Transverse colon (tissue), 4 donors: ENCODE measurements around the gene PCED1A.

Experiments
- EP300 ChIP-seq: sonication (generic); formaldehyde crosslinking; IDR thresholded peaks from one replicate; pipeline ENCODE4 v1.6.1; 2017; ENCODE audit warnings: antibody characterized with exemption, low read depth
- POLR2A ChIP-seq: fragments of 450-650 bp; IDR thresholded peaks from one replicate; pipeline ENCODE4 v1.6.1; 2016; ENCODE audit warnings: antibody characterized with exemption, mild to moderate bottlenecking, moderate library complexity
- POLR2AphosphoS5 ChIP-seq, 3 donors: sonication (generic); formaldehyde crosslinking; IDR thresholded peaks; one replicate each; pipeline ENCODE4 v1.6.1; 2016; ENCODE audit warnings: antibody characterized with exemption in 3 of 3
- TF ChIP-seq, protein P1 (sequence below), 5 experiments: fragments of 200-600 bp in 3 of 5; fragments of 450-650 bp in 2 of 5; sonication (generic) in 3 of 5; IDR thresholded peaks; 1 replicate in 2 of 5; 2 replicates in 3 of 5; pipeline ENCODE4 v1.5.1; 2016 to 2017; ENCODE audit warnings: antibody characterized with exemption in 5 of 5, inconsistent platforms in 3 of 5, mild to moderate bottlenecking in 2 of 5, moderate library complexity in 1 of 5

DNA sequence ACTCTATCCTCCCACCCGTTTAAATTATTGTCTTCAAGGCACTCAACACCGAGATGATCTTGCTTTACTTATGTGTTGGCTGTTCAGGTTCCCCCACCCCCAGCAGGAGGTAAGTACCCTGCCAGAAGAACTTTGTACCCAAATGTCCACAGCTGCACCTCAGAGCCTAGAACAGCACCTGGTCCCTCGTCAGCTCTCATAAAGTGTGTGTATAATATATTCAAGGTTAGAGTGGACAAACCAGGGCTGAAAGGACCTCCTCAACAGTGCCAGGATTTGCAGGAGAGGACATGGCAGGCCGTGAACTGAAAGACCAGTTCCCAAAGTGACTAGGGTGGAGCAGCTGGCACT lies 34.1 kb downstream of the PCED1A start:
- TF ChIP-seq POLR2A, result no peak
- TF ChIP-seq EP300, result no peak
- TF ChIP-seq, protein P1, sequence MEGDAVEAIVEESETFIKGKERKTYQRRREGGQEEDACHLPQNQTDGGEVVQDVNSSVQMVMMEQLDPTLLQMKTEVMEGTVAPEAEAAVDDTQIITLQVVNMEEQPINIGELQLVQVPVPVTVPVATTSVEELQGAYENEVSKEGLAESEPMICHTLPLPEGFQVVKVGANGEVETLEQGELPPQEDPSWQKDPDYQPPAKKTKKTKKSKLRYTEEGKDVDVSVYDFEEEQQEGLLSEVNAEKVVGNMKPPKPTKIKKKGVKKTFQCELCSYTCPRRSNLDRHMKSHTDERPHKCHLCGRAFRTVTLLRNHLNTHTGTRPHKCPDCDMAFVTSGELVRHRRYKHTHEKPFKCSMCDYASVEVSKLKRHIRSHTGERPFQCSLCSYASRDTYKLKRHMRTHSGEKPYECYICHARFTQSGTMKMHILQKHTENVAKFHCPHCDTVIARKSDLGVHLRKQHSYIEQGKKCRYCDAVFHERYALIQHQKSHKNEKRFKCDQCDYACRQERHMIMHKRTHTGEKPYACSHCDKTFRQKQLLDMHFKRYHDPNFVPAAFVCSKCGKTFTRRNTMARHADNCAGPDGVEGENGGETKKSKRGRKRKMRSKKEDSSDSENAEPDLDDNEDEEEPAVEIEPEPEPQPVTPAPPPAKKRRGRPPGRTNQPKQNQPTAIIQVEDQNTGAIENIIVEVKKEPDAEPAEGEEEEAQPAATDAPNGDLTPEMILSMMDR (IDR thresholded peaks at IDR 0.05), result no peak
- TF ChIP-seq POLR2AphosphoS5 (IDR thresholded peaks at IDR 0.05), result no peak
